Loucy (cell line): Measurements from ENCODE around the gene TFEB.

Experiments used
- H2AFZ ChIP-seq: fragments of 200-600 bp; sonication (generic); 2 replicates; pipeline ENCODE4 v1.6.0; 2016; ENCODE audit warnings: antibody characterized with exemption, mild to moderate bottlenecking, low read length, moderate library complexity
- H3F3A ChIP-seq: fragments of 200-600 bp; 2 replicates; pipeline ENCODE4 v1.6.0; 2016; ENCODE audit warnings: antibody characterized with exemption, low read depth, mild to moderate bottlenecking
- H3K27me3 ChIP-seq: fragments of 200-600 bp; sonication (generic); 2 replicates; pipeline ENCODE4 v1.6.1; 2014; ENCODE audit warnings: low read length, mild to moderate bottlenecking; ENCODE audit not compliant: insufficient read depth, poor library complexity, severe bottlenecking
- H3K36me3 ChIP-seq: fragments of 200-600 bp; sonication (generic); 2 replicates; pipeline ENCODE4 v1.6.1; 2016; ENCODE audit warnings: low read length; ENCODE audit not compliant: insufficient read depth
- H3K4me1 ChIP-seq: fragments of 200-600 bp; sonication (generic); 2 replicates; pipeline ENCODE4 v1.5.1; 2014; ENCODE audit warnings: low read length, mild to moderate bottlenecking; ENCODE audit not compliant: insufficient read depth, poor library complexity, severe bottlenecking
- H3K4me2 ChIP-seq: fragments of 200-600 bp; sonication (generic); 2 replicates; pipeline ENCODE4 v1.6.0; 2014; ENCODE audit warnings: antibody characterized with exemption, low read length, low read depth, mild to moderate bottlenecking; ENCODE audit not compliant: poor library complexity, severe bottlenecking
- H3K4me3 ChIP-seq: fragments of 200-600 bp; sonication (generic); 2 replicates; pipeline ENCODE4 v1.5.1; 2014; ENCODE audit warnings: low read length, mild to moderate bottlenecking, mixed read lengths; ENCODE audit not compliant: poor library complexity, severe bottlenecking
- H3K79me2 ChIP-seq: fragments of 200-600 bp; sonication (generic); 2 replicates; pipeline ENCODE4 v1.6.1; 2014; ENCODE audit warnings: low read length; ENCODE audit not compliant: insufficient read depth
- H3K9ac ChIP-seq: fragments of 200-600 bp; sonication (generic); 2 replicates; pipeline ENCODE4 v1.6.0; 2014; ENCODE audit warnings: mild to moderate bottlenecking, low read depth, low read length, moderate library complexity; ENCODE audit not compliant: poor library complexity, severe bottlenecking
- H3K9me2 ChIP-seq: fragments of 200-600 bp; sonication (generic); replicated peaks from 2 replicates; pipeline ENCODE4 v1.6.1; 2016; ENCODE audit warnings: low read depth, low read length, mixed read lengths
- H3K9me3 ChIP-seq: fragments of 200-600 bp; sonication (generic); 2 replicates; pipeline ENCODE4 v1.6.1; 2014; ENCODE audit warnings: mild to moderate bottlenecking, antibody characterized with exemption, low read length, low read depth; ENCODE audit not compliant: insufficient read depth
- H4K20me1 ChIP-seq: fragments of 200-600 bp; sonication (generic); 2 replicates; pipeline ENCODE4 v1.6.0; 2014; ENCODE audit warnings: antibody characterized with exemption, low read length, mild to moderate bottlenecking; ENCODE audit not compliant: insufficient read depth, poor library complexity, severe bottlenecking
- CTCF ChIP-seq: fragments of 200-600 bp; sonication (generic); conservative IDR thresholded peaks from 2 replicates; pipeline ENCODE4 v1.5.1; 2014; ENCODE audit warnings: mild to moderate bottlenecking, antibody characterized with exemption, low read length
- EZH2phosphoT487 ChIP-seq: fragments of 200-600 bp; IDR thresholded peaks from 2 replicates; pipeline ENCODE4 v1.6.1; 2018; ENCODE audit warnings: antibody characterized with exemption, mild to moderate bottlenecking, moderate library complexity, borderline replicate concordance

Gene TFEB

GRCh38 chr6:41759905-41760579 lies 24.6 kb upstream of the TFEB start:
- Histone ChIP-seq H3K4me3 (no peak overlapping the region), H3K4me2 (no peak overlapping the region), H3F3A (no peaks in the 10 kb centered on the region), H3K9me2 (no peaks in the 10 kb centered on the region), H3K4me1 (peaks cover 21% of the 10 kb centered on the region), H3K9me3 (no peaks in the 10 kb centered on the region), H3K9ac (no peak overlapping the region), H2AFZ (no peak overlapping the region), H3K27me3 (no peaks in the 10 kb centered on the region), H4K20me1 (no peaks in the 10 kb centered on the region), H3K36me3 (no peaks in the 10 kb centered on the region), H3K79me2 (no peaks in the 10 kb centered on the region)
- no peak for TF ChIP-seq CTCF
- no peak for TF ChIP-seq EZH2phosphoT487

GRCh38 chr6:41759106-41759904 lies 23.9 kb upstream of the TFEB start:
- H3F3A ChIP-seq: no peaks in the 10 kb centered on the region
- H3K4me2 ChIP-seq: no peak overlapping the region
- no peak overlapping the region for H3K9ac ChIP-seq
- H4K20me1 ChIP-seq: no peaks in the 10 kb centered on the region
- H3K4me3 ChIP-seq: no peak overlapping the region
- no peaks in the 10 kb centered on the region for H3K9me2 ChIP-seq
- H2AFZ ChIP-seq: no peak overlapping the region
- H3K9me3 ChIP-seq: no peaks in the 10 kb centered on the region
- peaks cover 21% of the 10 kb centered on the region for H3K4me1 ChIP-seq
- H3K27me3 ChIP-seq: no peaks in the 10 kb centered on the region
- no peaks in the 10 kb centered on the region for H3K36me3 ChIP-seq
- no peaks in the 10 kb centered on the region for H3K79me2 ChIP-seq
- TF ChIP-seq CTCF (no peak), EZH2phosphoT487 (no peak)

GRCh38 chr6:41758641-41759035 lies 23.2 kb upstream of the TFEB start:
- no peaks in the 10 kb centered on the region for H3K27me3 ChIP-seq
- no peak overlapping the region for H3K4me2 ChIP-seq
- no peaks in the 10 kb centered on the region for H3F3A ChIP-seq
- H2AFZ ChIP-seq: no peak overlapping the region
- no peaks in the 10 kb centered on the region for H3K79me2 ChIP-seq
- H3K4me3 ChIP-seq: no peak overlapping the region
- H3K9me3 ChIP-seq: no peaks in the 10 kb centered on the region
- H3K9me2 ChIP-seq: no peaks in the 10 kb centered on the region
- no peaks in the 10 kb centered on the region for H4K20me1 ChIP-seq
- H3K9ac ChIP-seq: no peak overlapping the region
- peaks cover 21% of the 10 kb centered on the region for H3K4me1 ChIP-seq
- no peaks in the 10 kb centered on the region for H3K36me3 ChIP-seq
- TF ChIP-seq EZH2phosphoT487 (no peak), CTCF (no peak)
